IMR-90 (cell line): ENCODE results near the gene GFI1. TPM values are rescaled to one million over a fixed set of nuclear protein-coding genes. Genes with fewer than 3 reads are reported as not detected.
A peak's percentile ranks its signal among the peaks of the same experiment; 100 is the strongest.

Experiments used
- ATAC-seq: fragments of 200-7000 bp; cut with Tn5 transposase; 2 replicates; pipeline ENCODE4 v1.9.1; 2020; ENCODE audit warnings: low read depth, mild to moderate bottlenecking, moderate library complexity
- BruUV-seq: library from RNA; stranded (reverse); fragments of 400-500 nt; replicated peaks from 2 replicates; lab custom pipeline; 2021; lab: Mats Ljungman, UMichigan
- CTCF ChIA-PET: fragments of 300-600 bp; formaldehyde crosslinking; extraction: SDS; loops from one replicate; lab custom pipeline; 2021; ENCODE audit warnings: antibody characterized with exemption; lab: Yijun Ruan, JAX
- POLR2A ChIA-PET: fragments of 300-600 bp; sonication (Branson Sonifier 250); formaldehyde crosslinking; loops from one replicate; lab custom pipeline; 2022; ENCODE audit warnings: antibody characterized with exemption; ENCODE audit not compliant: unreplicated experiment; lab: Charles Lee
- DNase-seq: peaks from one replicate; pipeline ENCODE4 v3.0.0; 2013
- H2AFZ ChIP-seq: replicated peaks from 2 replicates; pipeline ENCODE3; 2013; ENCODE audit warnings: low read length, mild to moderate bottlenecking; ENCODE audit not compliant: poor library complexity
- H2AK5ac ChIP-seq: 2 replicates; pipeline ENCODE4 v1.6.1; 2013; ENCODE audit warnings: low read depth, low read length, inconsistent platforms
- H2AK9ac ChIP-seq: replicated peaks from 2 replicates; pipeline ENCODE3; 2013; ENCODE audit warnings: mild to moderate bottlenecking, low read depth, low read length, moderate library complexity; ENCODE audit not compliant: poor library complexity
- H2BK120ac ChIP-seq: 2 replicates; pipeline ENCODE4 v1.6.1; 2013; ENCODE audit warnings: low read depth, low read length, inconsistent platforms
- H2BK15ac ChIP-seq: 3 replicates; pipeline ENCODE4 v1.6.1; 2013; ENCODE audit warnings: low read depth, low read length, inconsistent platforms
- H2BK20ac ChIP-seq: 2 replicates; pipeline ENCODE4 v1.6.1; 2013; ENCODE audit warnings: low read depth, mild to moderate bottlenecking, inconsistent platforms, low read length, moderate library complexity
- H2BK5ac ChIP-seq: 2 replicates; pipeline ENCODE4 v1.6.1; 2013; ENCODE audit warnings: mild to moderate bottlenecking, low read depth, low read length, inconsistent platforms; ENCODE audit not compliant: poor library complexity, severe bottlenecking
- H3K14ac ChIP-seq: replicated peaks from 2 replicates; pipeline ENCODE4 v1.6.1; 2013; ENCODE audit warnings: low read depth, low read length, inconsistent platforms
- H3K18ac ChIP-seq: 2 replicates; pipeline ENCODE4 v1.6.1; 2013; ENCODE audit warnings: low read depth, low read length, control low read depth
- H3K23ac ChIP-seq: 2 replicates; pipeline ENCODE4 v1.6.1; 2013; ENCODE audit warnings: low read depth, low read length, inconsistent platforms
- H3K27ac ChIP-seq: 2 replicates; pipeline ENCODE4 v1.5.1; 2013; ENCODE audit warnings: mild to moderate bottlenecking, control low read depth, low read length; ENCODE audit not compliant: insufficient read depth
- H3K27me3 ChIP-seq: 2 replicates; pipeline ENCODE4 v1.6.1; 2013; ENCODE audit warnings: low read length; ENCODE audit not compliant: control insufficient read depth, insufficient read depth
- H3K36me3 ChIP-seq: 2 replicates; pipeline ENCODE4 v1.6.1; 2013; ENCODE audit warnings: low read length, mixed read lengths; ENCODE audit not compliant: control insufficient read depth, insufficient read depth
- H3K4ac ChIP-seq: 2 replicates; pipeline ENCODE4 v1.6.1; 2013; ENCODE audit warnings: low read depth, low read length, inconsistent platforms
- H3K4me1 ChIP-seq: 2 replicates; pipeline ENCODE4 v1.6.1; 2013; ENCODE audit warnings: low read length, mixed read lengths; ENCODE audit not compliant: control insufficient read depth, insufficient read depth
- H3K4me2 ChIP-seq: 2 replicates; pipeline ENCODE4 v1.6.1; 2013; ENCODE audit warnings: low read depth, mild to moderate bottlenecking, control low read depth, low read length, moderate library complexity
- H3K4me3 ChIP-seq: 2 replicates; pipeline ENCODE4 v1.5.1; 2013; ENCODE audit warnings: low read depth, mild to moderate bottlenecking, control low read depth, low read length, moderate library complexity; ENCODE audit not compliant: insufficient read depth
- H3K56ac ChIP-seq: 2 replicates; pipeline ENCODE4 v1.6.1; 2013; ENCODE audit warnings: low read length, inconsistent platforms; ENCODE audit not compliant: insufficient read depth; ENCODE audit errors: extremely low read depth
- H3K79me1 ChIP-seq, 2 experiments: 2 replicates each; pipeline ENCODE4 v1.6.1; 2013; ENCODE audit warnings: low read length in 2 of 2, inconsistent platforms in 1 of 2, low read depth in 1 of 2
- H3K9ac ChIP-seq: 2 replicates; pipeline ENCODE4 v1.6.1; 2013; ENCODE audit warnings: low read depth, low read length, control low read depth
- H3K9me1 ChIP-seq: 2 replicates; pipeline ENCODE4 v1.6.1; 2013; ENCODE audit warnings: low read length, inconsistent platforms; ENCODE audit not compliant: insufficient read depth
- H3K9me3 ChIP-seq: 2 replicates; pipeline ENCODE4 v1.6.1; 2013; ENCODE audit warnings: low read length; ENCODE audit not compliant: control insufficient read depth, insufficient read depth
- H4K20me1 ChIP-seq: 2 replicates; pipeline ENCODE4 v1.6.1; 2013; ENCODE audit warnings: low read length, inconsistent platforms; ENCODE audit not compliant: insufficient read depth
- H4K5ac ChIP-seq: 2 replicates; pipeline ENCODE4 v1.6.1; 2013; ENCODE audit warnings: mild to moderate bottlenecking, low read depth, low read length, control low read depth
- H4K8ac ChIP-seq, 2 experiments: 2 replicates each; pipeline ENCODE4 v1.6.1; 2013; ENCODE audit warnings: low read depth in 2 of 2, low read length in 2 of 2, control low read depth in 1 of 2, inconsistent platforms in 1 of 2
- H4K91ac ChIP-seq: 2 replicates; pipeline ENCODE4 v1.6.1; 2013; ENCODE audit warnings: low read depth, low read length, inconsistent platforms; ENCODE audit not compliant: insufficient read depth
- BHLHE40 ChIP-seq: fragments of 150-350 bp; IDR thresholded peaks from 2 replicates; pipeline ENCODE4 v1.6.1; 2016; ENCODE audit warnings: mild to moderate bottlenecking, low read depth, low read length
- CEBPB ChIP-seq: IDR thresholded peaks from 2 replicates; pipeline ENCODE4 v1.6.1; 2012; ENCODE audit warnings: low read depth, low read length, improper control_type of control experiment
- CHD1 ChIP-seq: IDR thresholded peaks from 2 replicates; pipeline ENCODE4 v1.6.1; 2012; ENCODE audit warnings: low read depth, low read length, improper control_type of control experiment
- FOS ChIP-seq: fragments of 150-350 bp; IDR thresholded peaks from 2 replicates; pipeline ENCODE4 v1.6.1; 2016; ENCODE audit warnings: low read depth, low read length
- MAFK ChIP-seq: IDR thresholded peaks from 2 replicates; pipeline ENCODE4 v1.6.1; 2012; ENCODE audit warnings: low read depth, low read length, improper control_type of control experiment
- MXI1 ChIP-seq: IDR thresholded peaks from 2 replicates; pipeline ENCODE4 v1.6.1; 2012; ENCODE audit warnings: low read depth, mild to moderate bottlenecking, low read length, moderate library complexity, borderline replicate concordance
- NFE2L2 ChIP-seq: fragments of 150-350 bp; IDR thresholded peaks from 2 replicates; pipeline ENCODE4 v1.6.1; 2016; ENCODE audit warnings: low read depth, mild to moderate bottlenecking, low read length
- RAD21 ChIP-seq: IDR thresholded peaks from 2 replicates; pipeline ENCODE4 v1.6.1; 2012; ENCODE audit warnings: low read length, improper control_type of control experiment
- RCOR1 ChIP-seq: IDR thresholded peaks from 2 replicates; pipeline ENCODE4 v1.6.1; 2012; ENCODE audit warnings: mild to moderate bottlenecking, low read length, improper control_type of control experiment; ENCODE audit not compliant: insufficient replicate concordance
- SMC3 ChIP-seq: fragments of 150-350 bp; IDR thresholded peaks from 2 replicates; pipeline ENCODE4 v1.6.1; 2016; ENCODE audit warnings: low read depth, mild to moderate bottlenecking, antibody characterized with exemption, low read length, moderate library complexity
- WGBS, 2 experiments: methylation state at CpG; one replicate each; pipeline versions ENCODE4 v1.1.5 to v1.1.7; 2013; ENCODE audit warnings: missing lambda C conversion rate in 2 of 2; ENCODE audit not compliant: insufficient read length in 1 of 2; ENCODE audit errors: extremely low coverage in 2 of 2; 5-methylcytosine and 5-hydroxymethylcytosine counted together
- dilution Hi-C: fragments of 300-500 bp; cut with HindIII; formaldehyde crosslinking; loops from one replicate; pipeline ENCODE4 v1.14.3; 2018; ENCODE audit warnings: low sequenced_read_pairs; ENCODE audit not compliant: unreplicated experiment
- in situ Hi-C: fragments of 300-500 bp; cut with MboI; formaldehyde crosslinking; loops from 3 replicates; pipeline ENCODE4 v1.14.3; 2019; ENCODE audit warnings: low sequenced_read_pairs, inconsistent platforms, mixed read lengths
- intact Hi-C: fragments of 100-400 bp; cut with micrococcal nuclease; formaldehyde crosslinking; loops from 2 replicates; pipeline ENCODE4 v1.10.0; 2022
- polyA plus RNA-seq, 3 experiments: library from polyadenylated mRNA; depleted of rRNA; stranded (reverse); fragments of >200 nt; gene quantifications; 2 replicates each; pipeline ENCODE4 v1.2.3, GENCODE V29; 2012; ENCODE audit warnings: low replicate concordance in 1 of 3
- total RNA-seq: library from RNA; depleted of rRNA; stranded (reverse); fragments of >200 nt; gene quantifications from 2 replicates; pipeline ENCODE4 v1.2.3, GENCODE V29; 2012

GFI1 gene
- total and polyA plus RNA-seq, 2 of the 4 experiments (the other 2 are of a cell fraction) = under 0.01 to 0.21 TPM

DNA sequence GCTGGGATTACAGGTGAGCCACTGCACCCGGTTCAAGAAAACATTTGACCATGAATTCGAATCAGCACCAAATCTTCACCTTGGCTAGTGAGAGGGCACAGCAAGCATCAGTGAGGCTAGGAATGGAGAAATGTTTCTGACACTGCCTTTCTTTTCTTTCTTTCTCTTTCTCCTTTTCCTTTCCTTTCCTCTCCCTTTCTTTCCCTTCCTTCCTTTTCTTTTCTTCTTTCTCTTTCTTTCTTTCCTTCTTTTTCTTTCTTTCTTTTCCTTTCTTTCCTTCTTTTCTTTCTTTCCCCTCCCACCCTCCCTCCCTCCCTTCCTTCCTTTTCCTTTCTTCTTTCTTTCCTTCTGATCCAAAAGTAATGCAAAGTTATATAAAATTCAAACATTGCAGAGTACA lies 40.9 kb downstream of the GFI1 start:
- Histone ChIP-seq H4K91ac (no peak overlapping the region), H3K4me3 (no peak overlapping the region), H3K56ac (no peak overlapping the region), H3K14ac (no peak overlapping the region), H4K20me1 (no peaks in the 10 kb centered on the region), H2BK120ac (no peak overlapping the region), H3K4me2 (no peak overlapping the region), H2AK5ac (0 out of 2 replicates have a peak overlapping the region, but pooled peaks have one; percentile 79), H3K9me3 (no peaks in the 10 kb centered on the region), H3K4me1 (peaks cover 12% of the 10 kb centered on the region), H2BK20ac (no peak overlapping the region; the same call in 1 of the 2 replicates), H3K79me1 (no peaks in the 10 kb centered on the region), H4K8ac (no peak overlapping the region), H3K18ac (no peak overlapping the region), H3K23ac (no peak overlapping the region), H2BK15ac (no peak overlapping the region), H2AFZ (no peak overlapping the region), H3K27ac (no peak overlapping the region), H3K27me3 (no peaks in the 10 kb centered on the region), H4K5ac (no peak overlapping the region), H2BK5ac (no peak overlapping the region), H3K9me1 (peaks cover 13% of the 10 kb centered on the region), H3K36me3 (no peaks in the 10 kb centered on the region), H2AK9ac (no peak overlapping the region), H3K4ac (peak overlapping the region; percentile 78; the same call in 1 of the 2 replicates), H3K9ac (no peak overlapping the region)
- TF ChIP-seq MAFK = no peak
- no peak for TF ChIP-seq NFE2L2
- TF ChIP-seq RAD21 = no peak
- TF ChIP-seq RCOR1 = no peak
- no peak for TF ChIP-seq BHLHE40
- TF ChIP-seq SMC3 = no peak
- TF ChIP-seq FOS = no peak
- TF ChIP-seq CHD1 = no peak
- TF ChIP-seq CEBPB = no peak
- no peak for TF ChIP-seq MXI1
- POLR2A ChIA-PET = no interaction called here
- in situ Hi-C loops = no loop called here
- DNase-seq = no peak
- CTCF ChIA-PET = no interaction called here
- intact Hi-C loops = loop anchor here (2.0 kb wide), 1 partner anchor 21 kb away; no protein-coding TSS in a partner anchor
- BruUV-seq = no TSS peak
- dilution Hi-C loops = no loop called here
- no peak for ATAC-seq
- WGBS, 2 experiments = no CpG with 5 or more reads among the region's 2 CpGs
